Measurements from ENCODE around the gene MRPL17.

Gene MRPL17

GRCh38 chr11:6646071-6646470 is 37.1 kb downstream of the MRPL17 start:
- TF ChIP-seq CTCF (IDR thresholded peaks at IDR 0.05; ENCODE audit: control insufficient read depth, insufficient read depth, low read depth, low read length, missing control alignments): no peak
- DNase-seq (ENCODE audit: low read depth): no peak
- H3K4me3 ChIP-seq (ENCODE audit: control insufficient read depth, low read depth, low read length): peak overlapping the region; percentile 8; the same call in 1 of the 2 replicates

GRCh38 chr11:6642957-6643356 is 40.2 kb downstream of the MRPL17 start:
- no peak overlapping the region for H3K4me3 ChIP-seq (ENCODE audit: control insufficient read depth, low read depth, low read length)
- no peak for TF ChIP-seq CTCF (IDR thresholded peaks at IDR 0.05; ENCODE audit: control insufficient read depth, insufficient read depth, low read depth, low read length, missing control alignments)
- no peak for DNase-seq (ENCODE audit: low read depth)

- H3K4me3 ChIP-seq (ENCODE audit: control insufficient read depth, low read depth, low read length): no peak overlapping the region
- no peak for TF ChIP-seq CTCF (IDR thresholded peaks at IDR 0.05; ENCODE audit: control insufficient read depth, insufficient read depth, low read depth, low read length, missing control alignments)
- DNase-seq (ENCODE audit: low read depth): no peak
Observed at GRCh38 chr11:6640985-6641701, 42.0 kb downstream of the MRPL17 start.

- no peak for TF ChIP-seq CTCF (IDR thresholded peaks at IDR 0.05; ENCODE audit: control insufficient read depth, insufficient read depth, low read depth, low read length, missing control alignments)
- no peak for DNase-seq (ENCODE audit: low read depth)
- no peak overlapping the region for H3K4me3 ChIP-seq (ENCODE audit: control insufficient read depth, low read depth, low read length)
Observed at GRCh38 chr11:6640036-6640984, 42.8 kb downstream of the MRPL17 start.

- no peak for TF ChIP-seq CTCF (IDR thresholded peaks at IDR 0.05; ENCODE audit: control insufficient read depth, insufficient read depth, low read depth, low read length, missing control alignments)
- no peak overlapping the region for H3K4me3 ChIP-seq (ENCODE audit: control insufficient read depth, low read depth, low read length)
- no peak for DNase-seq (ENCODE audit: low read depth)
Observed at GRCh38 chr11:6638429-6638828, 44.7 kb downstream of the MRPL17 start.

GRCh38 chr11:6637871-6638270 is 45.3 kb downstream of the MRPL17 start:
- peak; percentile 83 for DNase-seq (ENCODE audit: low read depth)
- no peak overlapping the region for H3K4me3 ChIP-seq (ENCODE audit: control insufficient read depth, low read depth, low read length)
- no peak for TF ChIP-seq CTCF (IDR thresholded peaks at IDR 0.05; ENCODE audit: control insufficient read depth, insufficient read depth, low read depth, low read length, missing control alignments)
